HG03060 (cell line): Measurements from ENCODE around the gene NOL12.
"Not testable (repeated sequence)": the region's sequence is repeated elsewhere in the genome, so short reads cannot be mapped to it uniquely, and the experiment has no call there.

Source experiments
- ATAC-seq: cut with Tn5 transposase; IDR thresholded peaks from one replicate; pipeline ENCODE4 v1.9.1; 2021; ENCODE audit warnings: low read depth, moderate number of reproducible peaks; ENCODE audit not compliant: unreplicated experiment

NOL12 gene

GRCh38 chr22:37710675-37711074 is 24.5 kb downstream of the NOL12 start:
- no peak for ATAC-seq

DNA sequence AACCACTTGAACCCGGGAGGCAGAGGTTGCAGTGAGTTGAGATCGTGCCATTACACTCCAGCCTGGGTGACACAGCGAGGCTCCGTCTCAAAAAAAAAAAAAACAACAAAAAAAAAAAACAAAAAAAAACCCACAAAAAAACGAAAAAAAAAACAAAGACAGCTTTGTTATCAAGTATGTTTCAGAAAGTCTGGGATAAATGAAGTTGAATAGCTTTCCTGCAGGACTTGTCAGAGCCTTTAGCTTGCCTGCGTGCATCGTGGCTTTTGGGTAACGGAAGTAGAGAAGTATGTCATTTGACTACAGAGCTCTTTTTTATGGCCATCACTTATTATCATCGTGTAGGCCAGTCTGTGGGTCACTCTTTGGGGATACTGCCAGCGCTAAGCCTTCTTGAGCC is 25.3 kb downstream of the NOL12 start:
- no peak for ATAC-seq

- no peak for ATAC-seq
Measured at GRCh38 chr22:37713761-37714160, 27.6 kb downstream of the NOL12 start.

- ATAC-seq = no peak
Measured at GRCh38 chr22:37714634-37715033, 28.5 kb downstream of the NOL12 start.

DNA sequence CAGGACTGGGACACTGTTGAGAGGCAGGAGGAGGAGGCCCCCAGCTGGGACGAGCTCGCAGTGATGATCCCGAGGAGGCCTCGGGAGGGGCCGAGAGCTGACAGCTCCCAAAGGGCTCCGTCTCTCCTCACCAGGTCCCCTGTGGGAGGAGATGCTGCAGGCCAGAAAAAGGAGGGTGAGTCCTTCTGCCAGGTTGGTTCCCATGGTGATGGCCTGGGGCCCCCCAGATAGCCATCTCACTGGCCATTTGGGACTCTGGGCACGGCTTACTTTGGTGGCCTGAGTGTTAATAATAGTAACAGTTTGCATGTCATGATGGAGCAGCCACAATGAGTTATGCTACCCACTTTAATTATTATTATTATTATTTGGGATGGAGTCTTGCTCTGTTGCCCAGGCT is 29.6 kb downstream of the NOL12 start:
- ATAC-seq = no peak

- no peak for ATAC-seq
Measured at GRCh38 chr22:37716708-37717107, 30.6 kb downstream of the NOL12 start.

DNA sequence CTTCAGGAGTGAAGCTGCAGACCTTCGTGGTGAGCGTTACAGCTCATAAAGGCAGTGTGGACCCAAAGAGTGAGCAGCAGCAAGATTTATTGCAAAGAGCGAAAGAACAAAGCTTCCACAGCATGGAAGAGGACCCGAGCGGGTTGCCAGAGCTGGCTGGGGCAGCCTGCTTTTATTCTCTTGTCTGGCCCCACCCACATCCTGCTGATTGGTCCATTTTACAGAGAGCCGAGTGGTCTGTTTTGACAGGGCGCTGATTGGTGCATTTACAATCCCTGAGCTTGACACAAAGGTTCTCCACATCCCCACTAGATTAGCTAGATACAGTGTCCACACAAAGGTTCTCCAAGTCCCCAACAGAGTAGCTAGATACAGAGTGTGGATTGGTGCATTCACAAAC is 31.1 kb downstream of the NOL12 start:
- not testable (repeated sequence) for ATAC-seq

GRCh38 chr22:37717746-37718305 is 31.7 kb downstream of the NOL12 start:
- not testable (repeated sequence) for ATAC-seq

- ATAC-seq = no peak
Measured at GRCh38 chr22:37725551-37726240, 39.6 kb downstream of the NOL12 start.

GRCh38 chr22:37726241-37726887 is 40.2 kb downstream of the NOL12 start:
- no peak for ATAC-seq

- no peak for ATAC-seq
Measured at GRCh38 chr22:37728620-37729019, 42.5 kb downstream of the NOL12 start.

DNA sequence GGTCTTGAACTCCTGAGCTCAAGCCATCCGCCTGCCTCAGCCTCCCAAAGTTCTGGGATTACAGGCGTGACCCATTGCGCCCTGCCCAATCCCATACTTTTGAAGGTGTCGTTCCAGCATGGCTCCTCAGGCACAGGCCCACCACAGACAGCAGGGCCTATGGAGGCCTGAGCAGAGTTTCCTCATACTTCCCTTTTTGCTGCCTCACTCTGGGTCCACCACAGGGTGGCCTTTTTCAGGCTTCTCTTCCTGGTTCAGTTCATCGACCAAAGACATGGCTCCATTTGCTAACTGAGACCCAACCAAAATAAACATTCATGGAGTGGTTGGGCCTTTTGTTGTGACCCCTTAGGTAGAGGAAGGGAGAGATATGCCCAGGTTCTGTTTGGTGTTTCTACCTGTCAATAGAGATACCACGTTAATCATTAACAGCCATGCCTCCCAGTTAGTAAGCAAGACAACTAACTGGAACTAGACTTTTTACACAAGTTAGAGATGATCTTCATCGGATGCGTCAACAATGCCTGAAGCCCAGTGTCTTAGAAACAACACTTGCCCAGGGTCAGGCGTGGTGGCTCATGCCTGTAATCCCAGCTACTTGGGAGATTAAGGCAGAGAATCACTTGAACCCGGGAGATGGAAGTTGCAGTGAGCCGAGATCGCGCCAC is 45.8 kb downstream of the NOL12 start:
- ATAC-seq = no peak

DNA sequence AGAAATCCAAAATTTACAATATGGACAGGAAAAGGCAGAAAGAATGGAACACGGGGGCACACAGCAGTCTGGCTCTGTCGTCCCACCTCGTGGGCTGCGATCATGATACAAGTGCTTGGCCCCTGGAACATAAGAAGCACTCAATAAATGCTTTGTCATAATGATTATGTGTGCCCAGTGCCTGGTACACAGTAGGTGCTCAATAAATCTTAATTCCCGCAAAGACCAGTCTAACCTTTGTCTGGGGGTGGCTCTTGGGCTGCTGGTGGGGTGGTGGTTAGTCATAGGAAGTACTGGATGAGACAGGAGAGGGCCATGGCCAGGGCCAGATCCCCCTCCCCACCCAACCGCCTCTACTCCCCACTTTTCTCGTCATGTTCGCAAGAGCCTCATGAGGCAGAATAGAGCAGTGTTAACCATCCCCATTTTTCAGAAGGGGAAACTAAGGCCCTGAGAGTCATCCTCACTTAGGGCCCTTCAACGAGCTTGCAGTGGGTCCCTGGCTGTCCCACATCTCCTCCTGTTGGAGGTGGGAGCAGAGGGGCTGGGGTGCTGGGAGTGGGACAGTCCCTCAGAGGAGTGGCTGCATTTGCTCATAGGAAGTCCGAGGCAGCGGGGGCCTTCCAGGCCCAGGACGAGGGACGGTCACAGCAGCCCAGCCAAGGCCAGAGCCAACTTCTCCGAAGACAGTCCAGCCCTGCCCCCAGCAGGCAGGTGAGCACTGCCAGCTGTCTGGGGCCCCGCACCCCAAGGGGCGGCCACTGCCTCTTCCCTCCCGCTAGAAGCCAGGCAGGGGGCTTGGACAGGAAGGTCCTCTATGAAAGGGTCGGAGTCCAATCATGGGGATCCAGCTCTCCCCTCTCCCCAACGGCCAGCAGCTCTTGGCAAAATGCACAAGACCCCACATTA is 46.8 kb downstream of the NOL12 start:
- ATAC-seq = no peak

DNA sequence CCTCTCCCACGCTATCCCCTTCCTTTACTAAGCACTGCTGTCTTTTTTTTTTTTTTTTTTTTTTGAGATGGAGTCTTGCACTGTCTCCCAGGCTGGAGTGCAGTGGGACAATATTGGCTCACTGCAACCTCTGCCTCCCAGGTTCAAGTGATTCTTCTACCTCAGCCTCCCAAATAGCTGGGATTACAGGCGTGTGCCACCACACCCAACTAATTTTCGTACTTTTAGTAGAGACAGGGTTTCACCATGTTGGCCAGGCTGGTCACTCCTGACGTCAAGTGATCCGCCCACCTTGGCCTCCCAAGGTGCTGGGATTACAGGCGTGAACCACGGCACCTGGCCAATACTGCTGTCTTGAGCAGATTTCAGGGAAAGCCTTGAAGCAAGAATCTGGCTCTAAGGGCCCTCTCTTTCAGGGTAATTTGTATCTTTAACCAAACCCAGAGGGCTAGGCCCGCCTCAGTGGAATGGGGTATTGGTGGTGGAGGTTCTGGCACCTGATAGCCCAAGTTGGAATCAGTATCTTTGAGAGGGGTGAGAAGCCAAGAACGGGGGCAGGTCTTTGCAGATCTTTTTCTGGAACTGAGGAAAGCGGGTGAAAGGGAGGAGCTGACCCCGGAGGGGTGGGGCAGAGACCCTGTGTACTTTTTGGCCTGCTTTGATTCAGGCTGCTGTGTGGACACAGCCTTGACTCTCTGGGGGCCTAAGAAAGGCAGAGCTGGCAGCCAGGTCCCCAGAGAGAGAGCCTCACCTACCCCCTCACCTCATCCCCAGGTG is 47.7 kb downstream of the NOL12 start:
- no peak for ATAC-seq

DNA sequence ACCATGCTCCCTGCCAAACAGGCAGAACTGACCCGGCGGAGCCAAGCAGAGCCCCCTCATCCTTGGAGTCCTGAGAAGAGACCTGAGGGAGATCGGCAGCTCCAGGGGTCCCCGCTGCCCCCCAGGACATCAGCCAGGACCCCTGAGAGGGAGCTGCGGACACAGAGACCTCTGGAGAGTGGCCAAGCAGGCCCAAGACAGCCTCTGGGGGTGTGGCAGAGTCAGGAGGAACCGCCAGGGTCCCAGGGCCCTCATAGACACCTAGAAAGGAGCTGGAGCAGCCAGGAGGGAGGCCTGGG is 48.2 kb downstream of the NOL12 start:
- ATAC-seq = no peak

- no peak for ATAC-seq
Measured at GRCh38 chr22:37734964-37735451, 48.9 kb downstream of the NOL12 start.

DNA sequence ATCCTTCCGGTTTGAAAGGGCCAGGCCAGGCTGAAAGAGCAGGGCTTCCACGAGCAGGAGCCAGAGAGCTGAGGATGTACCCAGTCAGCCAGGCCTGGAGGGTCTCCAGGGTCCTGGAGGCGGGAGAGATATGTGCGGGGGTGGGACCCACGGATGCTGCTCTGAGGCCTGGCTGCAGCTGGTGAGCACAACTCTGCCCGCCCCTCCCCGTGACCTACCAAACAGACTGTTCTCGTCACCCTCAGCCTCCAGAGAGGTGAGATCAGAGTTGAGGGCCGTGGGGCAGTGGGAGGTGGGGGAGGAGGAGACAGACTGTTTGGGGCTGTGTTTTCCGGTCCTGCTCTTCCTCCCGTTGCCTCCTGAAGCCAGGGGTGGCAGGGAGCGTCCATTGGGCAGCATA is 52.9 kb downstream of the NOL12 start:
- no peak for ATAC-seq

DNA sequence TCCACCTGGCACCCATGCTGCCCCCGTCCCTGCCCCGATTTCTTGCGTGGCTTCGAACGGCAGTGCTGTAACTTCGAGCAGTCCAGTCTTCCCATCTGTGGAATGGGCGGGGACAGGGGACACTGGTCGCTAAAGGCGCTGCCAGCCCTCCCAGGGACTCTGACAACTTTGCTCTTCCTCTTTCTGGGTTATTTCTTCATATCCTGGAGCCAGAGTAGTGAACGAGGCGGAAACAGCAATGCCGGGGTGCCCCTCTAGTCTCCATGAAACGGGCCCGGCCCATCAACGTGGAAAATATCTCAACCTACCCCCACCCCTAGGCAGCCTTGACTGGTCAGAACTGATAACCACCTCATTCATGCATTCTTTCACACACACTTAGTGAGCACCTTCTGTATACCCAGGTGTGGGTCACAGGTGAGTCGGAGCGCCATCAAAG is 53.5 kb downstream of the NOL12 start:
- ATAC-seq = no peak

GRCh38 chr22:37740455-37741311 is 54.5 kb downstream of the NOL12 start:
- ATAC-seq = no peak
